HS-5 (cell line): ENCODE results near the gene RIBC2.

Source experiments
- DNase-seq: peaks from one replicate; pipeline ENCODE4 v3.0.0-alpha.2; 2012; ENCODE audit warnings: low read depth

Gene RIBC2

GRCh38 chr22:45473626-45474237 lies 60.2 kb downstream of the RIBC2 start:
- DNase-seq = no peak

- DNase-seq = no peak
Measured at GRCh38 chr22:45475063-45475747, 61.7 kb downstream of the RIBC2 start.

GRCh38 chr22:45475851-45476514 lies 62.5 kb downstream of the RIBC2 start:
- no peak for DNase-seq

GRCh38 chr22:45476814-45477213 lies 63.3 kb downstream of the RIBC2 start:
- DNase-seq = no peak

- DNase-seq = no peak
Measured at GRCh38 chr22:45477366-45478107, 64.0 kb downstream of the RIBC2 start.

- DNase-seq = peak; percentile 49
Measured at GRCh38 chr22:45478108-45478771, 64.7 kb downstream of the RIBC2 start.

- no peak for DNase-seq
Measured at GRCh38 chr22:45480717-45481116, 67.2 kb downstream of the RIBC2 start.

GRCh38 chr22:45481661-45482060 lies 68.2 kb downstream of the RIBC2 start:
- no peak for DNase-seq
